ENCODE data around the gene PRMT3. TPM values are rescaled to one million over a fixed set of nuclear protein-coding genes. Genes with fewer than 3 reads are reported as not detected.

PRMT3 gene
- total and polyA plus RNA-seq, 2 of the 13 experiments (the other 11 are each of a cell fraction or from before 2014, with no cell fraction given) = 9.1 to 27.7 TPM

- TF ChIP-seq ZBTB40 (IDR thresholded peaks at IDR 0.05) (no peak), ZBTB40 (CRISPR knock-in tag; IDR thresholded peaks at IDR 0.05) (no peak), TERF1 (CRISPR knock-in tag; IDR thresholded peaks at IDR 0.05) (no peak), ZFX (CRISPR knock-in tag; IDR thresholded peaks at IDR 0.05; ENCODE audit: low read depth) (no peak), HOXD1 (CRISPR knock-in tag; IDR thresholded peaks at IDR 0.05) (no peak)
Measured at GRCh38 chr11:20452585-20452984, 65.1 kb downstream of the PRMT3 start (continued).
